ENCODE results near the gene MARF1.
"Not testable (repeated sequence)": the region's sequence is repeated elsewhere in the genome, so short reads cannot be mapped to it uniquely, and the experiment has no call there.

MARF1 gene

GRCh38 chr16:15652293-15653001 is 9.5 kb upstream of the MARF1 start:
- DNase-seq (ENCODE audit: low read depth in 2 of 2): no peak

DNA sequence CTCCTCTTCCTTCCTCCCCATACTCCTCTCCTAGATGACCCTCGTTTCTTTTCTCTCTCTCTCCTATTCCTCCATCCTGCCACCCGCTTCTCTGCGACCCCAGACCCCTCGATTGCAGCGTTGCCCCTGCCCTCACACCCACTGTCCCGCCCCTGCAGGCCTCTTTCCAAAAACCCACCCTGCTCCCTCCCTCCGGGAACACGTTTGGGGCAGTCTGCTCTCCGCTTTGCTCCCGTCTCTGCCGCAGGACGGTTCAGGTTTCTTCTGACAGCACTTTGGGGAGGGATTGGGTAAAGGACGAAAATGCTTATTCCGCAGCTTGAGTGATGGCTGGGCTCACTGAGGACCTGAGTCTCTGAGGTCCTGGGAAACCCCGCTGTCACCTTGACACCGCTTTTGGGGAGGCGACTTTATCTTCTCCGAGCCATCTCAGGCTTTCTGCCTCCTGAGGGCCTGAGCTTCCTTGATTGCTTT is 7.8 kb upstream of the MARF1 start:
- DNase-seq (ENCODE audit: low read depth in 2 of 2): peak in 1 of 2 donors; percentile 40

- DNase-seq (ENCODE audit: low read depth in 2 of 2): peak; percentile 87
These were observed 7.2 kb upstream of the MARF1 start, which contains the start of gene NDE1 for GRCh38 chr16:15650019-15650697. NDE1 (plus strand) TSS chr16:15650245; CDS start chr16:15664779, 14,534 bp downstream.

DNA sequence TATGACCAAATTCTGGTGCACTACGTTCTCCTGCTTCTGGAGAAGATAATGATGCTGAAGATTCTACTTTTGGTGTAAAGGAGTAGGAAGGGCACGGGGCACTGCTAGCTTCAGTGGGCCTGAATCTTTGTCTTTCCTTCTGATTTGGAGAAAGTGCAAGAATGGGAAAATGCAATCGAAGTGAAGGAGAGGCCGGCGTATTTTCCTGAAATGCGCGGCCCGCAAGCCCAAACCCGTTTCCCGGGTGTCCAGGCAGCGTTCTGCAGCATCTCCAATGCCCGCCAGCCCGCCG is 6.7 kb upstream of the MARF1 start:
- no peak for DNase-seq (ENCODE audit: low read depth in 2 of 2)

DNA sequence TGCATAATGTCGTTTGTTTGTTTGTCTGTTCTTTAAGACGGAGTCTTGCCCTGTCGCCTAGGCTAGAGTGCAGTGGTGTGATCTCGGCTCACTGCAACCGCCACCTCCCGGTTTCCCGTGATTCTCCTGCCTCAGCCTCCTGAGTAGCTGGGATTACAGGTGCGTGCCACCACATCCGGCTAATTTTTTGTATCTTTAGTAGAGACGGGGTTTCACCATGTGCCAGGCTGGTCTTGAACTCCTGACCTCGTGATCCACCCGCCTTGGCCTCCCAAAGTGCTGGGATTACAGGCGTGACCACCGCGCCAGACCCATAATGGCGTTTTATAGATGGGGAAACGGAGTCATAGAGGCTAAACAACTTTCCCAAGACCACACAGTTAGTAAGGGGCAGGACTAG is 6.4 kb upstream of the MARF1 start:
- not testable (repeated sequence) for DNase-seq (ENCODE audit: low read depth in 2 of 2)

GRCh38 chr16:15648135-15648730 is 5.3 kb upstream of the MARF1 start:
- no peak for DNase-seq (ENCODE audit: low read depth in 2 of 2)

DNA sequence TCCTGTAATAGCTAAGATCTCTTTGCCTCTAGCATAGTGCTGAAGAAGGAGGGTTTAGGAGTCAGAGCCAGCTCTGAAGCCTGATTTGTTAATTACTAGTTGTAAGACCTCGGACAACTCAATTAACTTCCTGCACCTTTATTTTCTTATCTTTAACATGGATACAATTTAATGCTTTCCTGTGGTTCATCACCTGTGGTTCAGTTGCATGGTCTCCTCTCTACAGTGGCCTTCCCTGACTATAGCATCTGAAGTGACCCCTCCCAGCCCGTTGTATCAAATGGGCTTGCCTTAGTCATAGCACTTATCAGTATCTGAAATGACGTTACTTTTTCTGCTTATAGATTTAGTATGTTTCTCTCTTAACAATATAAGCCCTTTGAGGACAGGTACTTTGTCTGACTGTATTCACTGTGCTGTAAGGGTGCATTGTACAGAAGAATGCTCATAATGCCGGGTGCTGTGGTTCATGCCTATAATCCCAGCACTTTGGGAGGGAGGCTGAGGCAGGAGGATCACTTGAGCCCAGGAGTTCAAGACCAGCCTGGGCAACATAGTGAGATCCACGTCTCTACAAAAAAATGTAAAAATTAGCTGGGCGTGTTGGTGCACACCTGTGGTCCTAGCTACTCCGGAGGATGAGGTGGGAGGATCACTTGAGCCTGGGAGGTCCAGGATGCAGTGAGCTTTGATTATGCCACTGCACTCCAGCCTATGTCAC is 4.5 kb upstream of the MARF1 start:
- DNase-seq (ENCODE audit: low read depth in 2 of 2): no peak

- not testable (repeated sequence) for DNase-seq (ENCODE audit: low read depth in 2 of 2)
These were observed 3.8 kb upstream of the MARF1 start for GRCh38 chr16:15646557-15647293.

DNA sequence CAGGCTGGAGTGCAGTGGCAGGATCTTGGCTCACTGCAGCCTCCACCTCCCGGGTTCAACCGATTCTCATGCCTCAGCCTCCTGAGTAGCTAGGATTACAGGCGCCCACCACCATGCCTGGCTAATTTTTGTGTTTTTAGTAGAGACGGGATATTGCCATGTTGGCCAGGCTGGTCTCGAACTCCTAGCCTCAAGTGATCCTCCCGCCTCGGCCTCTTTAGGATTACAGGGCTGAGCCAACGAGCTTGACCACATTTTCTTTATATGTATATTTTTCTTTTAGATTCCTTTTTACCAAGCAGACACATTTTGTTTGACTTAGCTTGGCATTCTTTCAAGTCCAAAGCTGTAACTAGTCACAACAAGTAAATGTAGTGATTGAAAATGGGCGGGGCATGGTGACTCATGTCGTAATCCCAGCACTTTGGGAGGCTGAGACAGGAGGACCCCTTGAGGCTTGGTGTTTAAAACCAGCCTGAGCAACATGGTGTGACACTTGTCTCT is 2.1 kb upstream of the MARF1 start:
- DNase-seq (ENCODE audit: low read depth in 2 of 2): not testable (repeated sequence)

DNA sequence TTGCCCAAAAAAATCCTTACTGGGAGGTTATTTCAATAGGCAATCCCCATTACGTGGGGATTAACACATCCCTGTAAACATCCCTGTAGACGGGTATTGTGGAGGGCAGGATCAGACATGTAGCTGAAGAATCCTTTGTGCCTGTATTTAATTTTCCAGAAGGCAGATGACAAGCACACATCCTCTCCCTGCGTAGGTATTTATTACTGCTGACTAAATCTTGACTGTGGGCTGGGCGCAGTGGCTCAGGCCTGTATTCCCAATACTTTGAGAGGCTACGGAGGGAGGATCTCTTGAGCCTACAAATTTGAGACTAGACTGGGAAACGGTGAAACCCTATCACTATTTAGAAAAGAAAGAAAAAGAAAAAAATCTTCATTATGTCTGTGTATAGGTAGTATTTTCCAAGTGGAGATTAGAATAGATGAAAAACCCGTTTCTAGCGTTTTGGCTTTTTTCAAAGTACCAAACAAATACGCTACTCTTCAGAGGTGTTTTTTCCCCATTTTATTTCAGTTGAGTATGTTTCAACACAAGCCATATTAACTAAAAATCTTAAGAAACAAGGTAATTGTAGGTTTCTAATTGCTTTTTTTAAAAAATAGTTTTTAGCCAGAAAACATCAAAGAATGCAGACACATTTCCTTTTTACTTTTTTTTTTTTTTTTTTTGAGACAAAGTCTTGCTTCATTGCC is 1.5 kb upstream of the MARF1 start:
- no peak for DNase-seq (ENCODE audit: low read depth in 2 of 2)

GRCh38 chr16:15643946-15644250 is 944 bp upstream of the MARF1 start:
- no peak for DNase-seq (ENCODE audit: low read depth in 2 of 2)

DNA sequence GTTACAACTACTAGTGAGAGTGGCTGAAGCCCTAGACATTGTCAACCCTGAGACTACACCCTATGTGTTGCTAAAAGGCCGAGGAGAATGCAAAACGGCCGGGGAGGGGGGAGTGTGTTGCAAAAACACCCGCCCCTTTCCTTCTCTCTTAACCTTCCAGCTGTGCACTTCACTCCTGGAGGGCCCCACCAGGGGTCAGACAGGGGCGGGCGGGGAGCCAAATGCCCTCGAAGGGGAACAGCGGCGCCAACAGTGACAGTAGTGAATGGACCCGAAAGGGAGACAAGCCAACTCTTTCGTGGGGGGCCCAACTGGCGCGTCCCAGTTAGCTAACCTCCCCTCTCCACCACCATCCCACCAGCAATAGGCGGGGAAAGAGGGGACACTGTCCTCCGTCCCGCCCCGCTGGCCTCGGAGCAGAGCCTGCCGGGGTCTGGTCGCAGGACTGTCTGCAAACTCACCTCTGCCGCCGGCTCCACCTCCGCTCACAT is 352 bp downstream of the MARF1 start:
- peak; percentile 72 to 73 for DNase-seq (ENCODE audit: low read depth in 2 of 2)

DNA sequence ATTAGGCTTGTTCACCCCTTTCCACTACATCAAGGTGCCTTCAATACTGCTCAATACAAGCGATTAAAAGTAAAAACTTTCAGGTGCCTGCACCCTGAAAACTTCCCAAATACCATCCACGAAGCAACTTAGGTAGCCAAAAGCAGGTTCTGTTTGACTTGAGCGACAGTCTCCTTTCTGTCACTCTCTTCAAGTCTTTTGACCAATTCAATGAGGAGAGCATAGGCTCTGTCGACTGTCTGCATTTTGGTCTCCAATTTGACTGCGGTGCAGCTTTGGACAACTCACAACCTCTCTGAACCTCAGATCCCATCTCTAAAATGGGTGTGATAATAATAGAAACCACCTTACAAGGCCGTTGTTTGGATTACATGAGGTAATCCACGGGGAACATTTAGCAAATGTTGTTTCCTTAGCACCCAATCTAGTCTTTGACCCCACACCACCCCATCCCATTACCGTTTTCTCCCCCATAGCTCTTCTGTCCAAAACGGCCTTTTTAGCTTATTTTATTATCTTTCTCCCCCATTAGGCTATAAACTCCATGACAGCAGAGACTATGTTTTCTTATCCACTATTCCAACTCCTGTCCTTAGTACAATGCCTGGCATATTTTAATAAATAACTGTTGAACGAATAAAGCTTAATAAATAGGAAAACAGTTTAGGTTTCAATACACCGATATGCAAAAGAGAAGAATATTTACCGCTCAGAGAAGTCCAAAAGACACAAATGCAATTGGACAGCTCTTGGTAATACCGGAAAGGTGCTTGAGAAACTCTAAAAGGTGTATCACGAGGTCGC is 999 bp downstream of the MARF1 start:
- DNase-seq (ENCODE audit: low read depth in 2 of 2): no peak

- no peak for DNase-seq (ENCODE audit: low read depth in 2 of 2)
These were observed 2.0 kb downstream of the MARF1 start for GRCh38 chr16:15640966-15641365.

- DNase-seq (ENCODE audit: low read depth in 2 of 2): no peak
These were observed 3.8 kb downstream of the MARF1 start for GRCh38 chr16:15639061-15639568.

DNA sequence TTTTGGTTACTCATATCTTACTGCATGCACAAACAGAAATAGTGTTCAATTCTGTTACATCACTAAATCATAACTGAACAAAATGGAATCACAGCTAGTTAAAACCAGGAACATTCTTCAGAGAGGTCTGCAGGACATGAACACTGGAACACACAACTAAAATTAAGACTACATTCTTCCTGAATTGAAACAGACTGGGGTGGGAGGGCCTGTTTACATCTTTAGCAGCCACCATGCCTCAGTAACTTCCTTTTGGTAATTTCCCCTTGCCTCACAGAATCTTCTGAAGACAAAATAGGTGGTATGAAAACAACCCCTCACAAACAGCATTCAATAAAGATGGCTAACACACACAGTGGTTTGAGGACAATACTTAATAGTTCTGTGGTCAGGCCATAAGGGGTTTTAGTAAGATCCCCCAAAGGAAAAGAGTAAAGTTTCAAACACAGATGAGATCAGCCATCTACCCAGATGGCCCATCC is 6.5 kb downstream of the MARF1 start:
- no peak for DNase-seq (ENCODE audit: low read depth in 2 of 2)

- no peak for DNase-seq (ENCODE audit: low read depth in 2 of 2)
These were observed 7.0 kb downstream of the MARF1 start for GRCh38 chr16:15635926-15636325.

- no peak for DNase-seq (ENCODE audit: low read depth in 2 of 2)
These were observed 11.1 kb downstream of the MARF1 start for GRCh38 chr16:15631730-15632409.

DNA sequence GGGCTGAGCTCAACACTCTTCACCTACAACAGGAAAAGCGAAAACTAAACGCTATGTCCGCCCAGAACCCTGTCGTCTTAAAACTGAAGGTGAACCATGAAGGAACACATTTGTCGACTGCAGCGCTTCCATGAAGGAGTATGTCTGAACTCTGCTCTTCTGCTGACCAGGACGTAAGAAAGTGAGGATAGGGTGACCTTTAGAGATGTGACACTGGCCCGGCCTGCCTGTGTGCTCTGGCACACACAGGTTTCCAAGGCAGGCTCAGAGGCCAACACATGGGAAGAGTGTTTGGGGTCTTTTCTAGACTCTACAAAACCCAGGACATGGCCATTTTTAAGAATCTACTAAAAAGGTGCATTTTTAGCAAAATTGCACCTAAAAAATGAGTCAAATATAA is 21.1 kb downstream of the MARF1 start:
- DNase-seq (ENCODE audit: low read depth in 2 of 2): no peak
